HFFc6 (cell line): ENCODE results near the gene SPDYC. TPM values are rescaled to one million over a fixed set of nuclear protein-coding genes. Genes with fewer than 3 reads are reported as not detected.

Experiments used
- DNase-seq: peaks from one replicate; pipeline ENCODE4 v3.0.0-alpha.2; 2018
- H3K27ac Mint-ChIP-seq: 2 replicates; pipeline ENCODE4 v1.8.0; 2020; ENCODE audit warnings: mild to moderate bottlenecking, mixed read lengths
- H3K27me3 Mint-ChIP-seq: 2 replicates; pipeline ENCODE4 v1.8.0; 2021; ENCODE audit warnings: mild to moderate bottlenecking, moderate library complexity, mixed read lengths; ENCODE audit not compliant: insufficient read depth
- H3K36me3 Mint-ChIP-seq: 2 replicates; pipeline ENCODE4 v1.8.0; 2021; ENCODE audit warnings: low read depth, mixed read lengths
- H3K4me1 Mint-ChIP-seq: 2 replicates; pipeline ENCODE4 v1.8.0; 2020; ENCODE audit warnings: low read depth, mixed read lengths
- H3K4me3 Mint-ChIP-seq: 2 replicates; pipeline ENCODE4 v1.8.0; 2020; ENCODE audit warnings: mild to moderate bottlenecking, moderate library complexity, mixed read lengths
- H3K9me3 Mint-ChIP-seq: 2 replicates; pipeline ENCODE4 v1.8.0; 2020; ENCODE audit warnings: mild to moderate bottlenecking, mixed read lengths
- CTCF ChIP-seq: fragments of 200-600 bp; sonication (generic); IDR thresholded peaks from 2 replicates; pipeline ENCODE4 v1.5.0; 2021; ENCODE audit warnings: antibody characterized with exemption, mild to moderate bottlenecking
- total RNA-seq, 6 experiments: library from RNA; stranded (reverse); fragmentation: NEBNext Ultra II Directional; extraction: Animal tissue kit (Norgen Biotek cat#: 25700); gene quantifications; 2 replicates in 1 of 6; 3 replicates in 5 of 6; pipeline ENCODE4 v1.2.3, GENCODE V29; 2021

SPDYC gene
- total RNA-seq, 6 experiments from 2014 or later: not detected

- Mint-ChIP-seq H3K27ac (no peak overlapping the region), H3K4me3 (no peak overlapping the region), H3K36me3 (peaks cover 11% of the 10 kb centered on the region), H3K4me1 (no peaks in the 10 kb centered on the region), H3K27me3 (peaks cover 3% of the 10 kb centered on the region; the same call in 1 of the 2 replicates), H3K9me3 (no peaks in the 10 kb centered on the region)
- TF ChIP-seq CTCF: no peak
- no peak for DNase-seq
These were observed 36.4 kb downstream of the SPDYC start for GRCh38 chr11:65206441-65206841.

- no peak for DNase-seq
- Mint-ChIP-seq H3K9me3 (no peaks in the 10 kb centered on the region), H3K36me3 (peaks cover 11% of the 10 kb centered on the region)
These were observed 36.9 kb downstream of the SPDYC start for GRCh38 chr11:65206901-65207300.

GRCh38 chr11:65207918-65208784 lies 38.1 kb downstream of the SPDYC start:
- Mint-ChIP-seq H3K4me1 (peaks cover 3% of the 10 kb centered on the region; the same call in 1 of the 2 replicates), H3K36me3 (peaks cover 11% of the 10 kb centered on the region), H3K4me3 (no peak overlapping the region), H3K27me3 (peaks cover 6% of the 10 kb centered on the region), H3K9me3 (no peaks in the 10 kb centered on the region), H3K27ac (no peak overlapping the region)
- no peak for DNase-seq
- TF ChIP-seq CTCF: no peak

More at GRCh38 chr11:65206901-65207300, 36.9 kb downstream of the SPDYC start:
- Mint-ChIP-seq H3K4me1 (no peaks in the 10 kb centered on the region), H3K27me3 (peaks cover 3% of the 10 kb centered on the region; the same call in 1 of the 2 replicates), H3K27ac (no peak overlapping the region), H3K4me3 (no peak overlapping the region)
- TF ChIP-seq CTCF: no peak

- Mint-ChIP-seq H3K36me3 (peaks cover 11% of the 10 kb centered on the region), H3K9me3 (no peaks in the 10 kb centered on the region), H3K27me3 (peaks cover 10% of the 10 kb centered on the region), H3K4me1 (peaks cover 7% of the 10 kb centered on the region; the same call in 1 of the 2 replicates), H3K4me3 (no peak overlapping the region), H3K27ac (no peak overlapping the region; the same call in 1 of the 2 replicates)
- DNase-seq: no peak
- no peak for TF ChIP-seq CTCF
These were observed 39.0 kb downstream of the SPDYC start for GRCh38 chr11:65208785-65209710.

- Mint-ChIP-seq H3K27me3 (peaks cover 11% of the 10 kb centered on the region), H3K9me3 (no peaks in the 10 kb centered on the region), H3K36me3 (peaks cover 11% of the 10 kb centered on the region), H3K4me3 (no peak overlapping the region), H3K4me1 (peaks cover 7% of the 10 kb centered on the region; the same call in 1 of the 2 replicates), H3K27ac (no peak overlapping the region)
- no peak for TF ChIP-seq CTCF
- no peak for DNase-seq
These were observed 39.8 kb downstream of the SPDYC start for GRCh38 chr11:65209711-65210360.
